Measurements from ENCODE around the gene NCK2.

Gene NCK2

DNA sequence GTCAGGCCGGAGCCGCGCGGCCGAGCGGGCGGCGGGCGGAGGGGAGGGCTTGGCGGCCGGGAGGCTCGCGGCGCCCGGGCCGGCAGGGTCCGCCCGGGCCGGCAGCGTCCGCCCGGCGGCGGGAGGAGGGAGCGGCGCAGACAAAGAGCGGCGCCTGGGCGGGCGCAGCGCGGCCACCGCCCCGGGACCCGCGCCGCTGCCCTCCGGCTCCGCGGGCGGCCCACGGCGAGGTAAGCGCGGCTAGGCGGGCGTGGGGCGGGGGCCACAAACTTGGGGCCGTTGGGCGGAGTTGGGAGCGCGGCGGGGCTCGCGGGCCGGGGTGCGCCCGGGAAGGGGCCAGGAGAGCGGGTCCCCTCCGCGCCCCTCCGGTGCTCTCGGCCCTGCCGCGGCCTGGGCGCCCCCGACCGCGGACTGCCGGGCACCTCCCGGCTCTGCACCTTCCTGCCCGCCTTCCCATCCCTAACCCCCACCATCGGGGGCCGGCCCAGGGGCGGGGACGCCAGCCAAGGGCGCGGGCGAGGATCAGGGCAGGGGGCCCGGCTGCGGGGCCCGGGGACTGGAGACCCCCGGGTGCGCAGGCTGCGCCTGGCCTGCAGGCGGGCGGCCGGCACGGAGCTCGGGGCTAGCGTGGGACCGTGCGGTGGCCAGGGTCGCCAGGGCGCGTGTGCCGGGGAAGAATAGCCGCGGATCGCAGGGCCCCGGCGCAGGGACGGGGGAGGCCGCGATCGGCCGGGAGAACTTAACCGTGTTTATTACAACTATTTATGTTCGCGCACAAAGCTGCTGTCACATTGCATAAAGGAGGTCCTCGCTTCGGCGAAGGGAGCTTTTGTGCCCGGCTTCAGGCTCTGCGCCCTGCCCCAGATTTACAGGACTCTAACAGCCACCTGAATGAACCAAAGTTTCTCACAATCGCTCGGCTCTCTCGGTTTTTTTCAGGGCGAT lies at the start of gene NCK2:
Gene NCK2 (plus strand): TSS at position 4 of the 945 bp plus-strand sequence. CDS start 110,152 bp downstream, outside the sequence.
- DNase-seq: peak; percentile 68

DNA sequence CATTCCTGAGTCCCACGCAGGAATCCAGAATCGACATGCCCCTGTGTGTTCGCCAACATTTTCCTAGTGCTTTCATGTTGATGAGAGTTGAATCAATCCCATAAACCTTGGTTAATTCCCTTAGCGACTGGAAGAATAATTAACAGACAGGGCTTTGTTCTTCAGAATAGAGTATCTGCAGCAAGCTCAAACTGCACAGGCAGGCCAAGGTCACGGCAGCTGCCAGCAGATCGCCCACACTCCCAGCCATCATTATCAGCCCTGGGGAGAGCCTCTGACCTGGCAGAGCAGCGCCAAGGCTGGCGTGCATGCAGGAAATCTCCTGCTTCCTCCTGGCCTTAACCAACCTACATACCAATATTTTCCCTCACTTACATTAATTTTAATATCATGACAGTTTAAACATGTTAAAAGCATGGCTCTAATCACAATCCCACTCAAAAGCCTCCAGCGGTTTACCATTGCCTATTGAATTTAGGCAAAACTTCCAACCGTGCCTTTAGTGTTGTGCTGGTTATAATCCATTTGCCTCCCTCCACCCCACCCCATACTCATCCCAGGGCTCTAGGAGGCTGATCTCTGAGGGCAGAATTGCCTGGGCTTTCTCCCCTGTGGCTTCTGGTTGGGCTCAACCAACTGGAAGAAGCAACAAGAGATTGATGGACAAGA lies 46.8 kb upstream of the NCK2 start:
- DNase-seq: no peak

DNA sequence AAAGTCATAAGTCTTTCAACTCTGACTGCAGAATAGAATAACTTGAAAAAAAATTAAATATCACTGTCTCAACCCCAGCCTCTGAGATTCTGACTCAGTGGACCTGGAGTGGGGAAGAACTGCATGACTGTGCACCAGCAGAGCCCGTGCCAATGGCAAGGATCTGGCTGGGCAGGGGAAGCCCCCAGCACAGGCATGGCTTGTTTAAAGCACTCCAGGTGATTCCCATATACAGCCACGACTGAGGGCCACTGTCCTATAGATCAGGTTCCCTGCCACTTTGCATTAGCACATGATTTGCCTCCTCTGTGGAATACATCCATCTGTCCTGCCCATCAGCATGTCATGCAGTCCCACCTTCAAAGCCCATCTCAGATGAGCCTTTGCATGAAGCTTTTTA lies 45.9 kb upstream of the NCK2 start:
- DNase-seq: no peak

DNA sequence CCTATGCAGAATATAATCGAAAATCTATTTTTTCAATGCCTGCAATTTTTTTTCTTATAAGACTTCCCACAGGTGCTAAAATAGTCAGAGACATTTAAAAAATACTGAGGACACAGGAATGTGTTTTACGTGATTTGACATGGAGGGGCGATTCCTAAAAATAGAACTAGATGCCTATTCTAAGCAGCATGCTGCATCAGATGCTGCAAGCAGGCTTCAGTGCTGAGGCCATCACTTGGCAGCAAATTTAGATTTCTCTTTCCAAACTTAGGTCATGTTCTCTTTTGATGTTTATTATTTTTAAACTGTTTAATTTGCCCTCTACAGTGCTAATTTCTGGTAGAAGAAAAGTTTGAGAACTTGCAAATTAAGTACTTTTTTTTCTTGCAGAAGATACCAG lies 43.7 kb upstream of the NCK2 start:
- DNase-seq: no peak

DNA sequence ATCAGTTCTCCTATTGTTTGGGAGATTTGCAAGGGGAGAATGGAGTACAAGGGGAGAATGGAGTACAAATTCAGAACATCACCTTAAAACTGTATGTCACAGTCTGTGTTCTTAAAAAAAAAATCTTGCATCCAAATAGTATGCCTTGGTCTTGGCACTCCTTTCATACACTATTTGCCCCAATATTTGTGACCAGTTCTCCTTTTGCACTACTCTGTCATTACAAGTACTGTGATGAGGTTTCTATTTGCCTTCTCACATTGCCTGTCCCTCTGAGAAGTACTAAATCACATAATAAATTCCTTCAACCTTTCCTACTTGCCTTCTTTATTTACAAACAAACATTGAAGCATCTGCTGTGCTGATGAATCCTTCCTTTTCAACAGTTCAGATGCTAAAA lies 36.0 kb upstream of the NCK2 start:
- DNase-seq: no peak

DNA sequence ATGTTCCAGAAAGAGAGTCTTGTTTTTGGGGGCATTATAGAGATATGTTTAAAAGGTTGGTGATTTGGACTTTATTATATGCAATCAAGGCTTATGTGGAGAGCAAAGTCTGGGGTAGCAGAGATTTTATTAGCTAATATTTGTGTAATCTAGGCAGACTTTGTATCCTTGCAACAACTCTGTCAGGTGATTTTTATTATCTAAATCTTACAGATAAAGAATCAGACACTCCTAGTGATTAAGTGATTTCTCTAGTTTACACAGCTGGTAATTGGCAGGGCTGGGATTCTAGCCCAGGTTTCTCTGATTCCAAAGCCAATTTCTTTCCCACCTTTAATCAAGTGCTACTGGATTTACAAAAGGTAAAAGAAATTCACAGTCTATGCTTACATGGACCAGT lies 33.3 kb upstream of the NCK2 start:
- DNase-seq: no peak

DNA sequence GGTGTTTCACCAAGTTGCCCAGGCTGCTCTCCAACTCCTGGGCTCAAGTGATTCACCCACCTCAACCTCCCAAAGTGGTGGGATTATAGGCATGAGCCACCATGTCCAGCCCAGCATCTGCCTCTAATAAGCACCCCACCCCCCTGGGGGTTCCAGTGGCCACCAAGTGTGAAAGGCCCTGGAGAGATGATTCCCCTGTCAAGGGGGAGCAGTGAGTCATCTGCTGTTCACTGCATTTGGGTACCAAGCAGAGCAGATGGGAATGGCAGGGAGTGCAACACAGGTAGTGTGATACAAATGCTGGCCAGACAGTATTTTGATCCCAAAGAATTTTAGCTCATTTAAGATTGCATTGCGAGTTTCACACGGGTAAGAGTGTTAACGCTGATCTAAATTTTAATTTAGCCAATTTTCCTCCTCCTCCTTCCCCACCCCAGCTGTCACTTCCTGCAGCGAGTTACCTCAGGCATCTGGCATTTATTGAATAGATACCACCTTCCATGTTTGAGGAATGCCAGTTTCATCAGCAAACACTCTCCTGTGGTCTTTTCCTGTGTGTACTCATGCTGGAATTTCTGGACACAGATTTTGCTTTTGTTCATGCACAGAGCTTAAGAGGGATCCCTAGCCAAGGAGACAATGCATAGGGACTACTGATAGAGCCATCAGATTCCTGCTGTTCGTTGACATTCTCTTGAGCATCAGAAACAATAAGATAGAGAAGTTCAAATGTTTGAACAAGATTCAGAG lies 32.4 kb upstream of the NCK2 start:
- no peak for DNase-seq

DNA sequence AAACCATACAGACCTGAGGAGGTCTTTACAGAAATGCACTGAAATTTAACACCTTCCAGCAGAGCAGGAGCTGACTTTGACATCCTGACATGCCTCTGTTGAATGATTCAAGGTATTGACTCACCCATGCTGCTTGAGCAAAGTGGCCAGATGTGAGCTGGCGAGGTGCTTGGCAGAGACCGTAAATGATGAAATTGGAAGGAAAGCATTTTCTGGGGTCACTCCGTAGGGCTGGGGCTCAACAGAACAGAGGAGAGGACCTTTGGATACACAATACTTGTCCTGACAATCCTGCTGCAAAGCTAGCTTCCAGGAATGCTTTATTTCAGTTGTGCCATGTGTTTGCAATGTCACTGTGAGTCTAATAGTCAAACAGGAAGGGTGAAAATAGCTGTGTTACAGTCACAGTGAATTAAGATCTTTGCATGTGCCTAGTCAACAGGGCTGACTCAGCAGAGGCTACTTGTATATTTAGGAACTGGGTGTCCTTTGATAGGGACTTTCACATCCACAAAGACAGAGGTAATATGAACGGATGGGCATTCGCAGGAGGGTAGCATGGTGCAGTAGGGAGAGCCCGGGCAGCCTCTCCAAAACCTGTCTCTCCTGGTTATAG lies 31.6 kb upstream of the NCK2 start:
- no peak for DNase-seq

DNA sequence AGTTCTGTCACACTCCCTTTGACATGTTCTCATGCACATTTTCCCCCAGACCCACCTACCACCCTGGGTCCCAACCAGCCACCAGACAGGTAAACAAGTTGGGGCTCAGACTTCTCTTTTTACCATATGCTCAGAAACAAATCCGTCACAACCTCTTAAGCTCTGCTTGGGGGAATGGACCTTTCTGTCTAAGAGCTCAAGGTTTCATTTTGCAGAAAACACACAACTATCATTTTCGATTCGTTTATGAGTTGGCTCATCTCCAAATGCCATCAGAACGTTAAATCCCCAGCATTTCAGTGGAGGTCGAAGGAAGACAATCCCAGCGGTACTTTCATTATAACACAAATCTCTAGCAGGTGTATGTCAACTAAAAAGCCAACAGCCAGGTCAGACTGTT lies 30.6 kb upstream of the NCK2 start:
- DNase-seq: no peak

DNA sequence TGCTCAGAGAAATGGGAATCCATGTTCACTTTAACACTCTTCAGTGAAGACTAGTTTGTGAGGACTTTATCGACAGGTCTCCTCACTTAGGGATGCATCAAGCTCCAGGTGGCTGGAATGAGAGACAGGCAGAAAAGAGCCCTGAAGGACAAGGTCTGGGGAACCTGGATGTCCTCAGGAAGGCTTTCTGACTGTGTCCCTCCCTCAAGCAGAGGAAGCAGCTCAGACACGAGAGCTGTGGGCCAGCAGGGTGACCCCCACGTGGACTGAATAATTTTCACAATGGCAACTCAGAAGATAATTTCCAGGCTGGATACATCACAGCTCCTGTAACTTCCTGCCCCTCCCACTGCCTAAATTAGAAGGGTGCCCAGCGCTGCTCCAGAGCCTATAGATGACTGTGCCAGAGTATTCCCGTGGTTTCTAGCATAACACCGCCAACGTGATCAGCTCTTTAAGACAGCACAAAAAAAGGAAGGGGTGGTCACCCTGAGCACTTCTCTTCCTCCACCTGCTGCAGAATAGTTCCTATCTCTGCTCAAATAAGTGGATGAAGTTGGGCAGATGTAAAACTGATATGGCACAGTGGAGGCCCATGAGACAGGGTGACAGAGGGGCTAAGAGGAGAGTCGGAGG lies 25.7 kb upstream of the NCK2 start:
- DNase-seq: no peak

DNA sequence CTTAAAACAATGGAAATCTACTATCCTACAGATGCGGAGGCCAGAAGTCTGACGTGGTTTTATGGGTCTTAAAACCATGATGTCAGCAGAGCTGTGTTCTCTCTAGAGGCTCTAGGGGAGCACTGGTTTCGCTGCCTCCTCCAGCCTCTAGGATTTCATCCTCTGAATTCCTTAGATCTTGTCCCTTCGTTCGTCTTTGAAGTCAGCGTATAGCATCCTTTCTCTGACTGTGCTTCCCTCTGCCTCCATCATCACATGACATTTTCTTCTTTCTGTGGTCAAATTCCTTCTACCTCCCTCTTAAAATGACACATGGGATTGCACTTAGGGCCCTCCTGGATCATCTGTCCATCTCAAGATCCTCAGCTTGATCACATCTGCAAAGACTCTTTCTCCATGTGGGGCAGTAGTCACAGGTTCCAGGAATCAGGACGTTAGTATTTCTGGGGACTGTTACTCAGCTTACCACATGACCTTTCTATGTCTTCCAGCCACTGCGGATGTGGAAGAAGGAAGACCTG lies 22.7 kb upstream of the NCK2 start:
- DNase-seq: no peak

DNA sequence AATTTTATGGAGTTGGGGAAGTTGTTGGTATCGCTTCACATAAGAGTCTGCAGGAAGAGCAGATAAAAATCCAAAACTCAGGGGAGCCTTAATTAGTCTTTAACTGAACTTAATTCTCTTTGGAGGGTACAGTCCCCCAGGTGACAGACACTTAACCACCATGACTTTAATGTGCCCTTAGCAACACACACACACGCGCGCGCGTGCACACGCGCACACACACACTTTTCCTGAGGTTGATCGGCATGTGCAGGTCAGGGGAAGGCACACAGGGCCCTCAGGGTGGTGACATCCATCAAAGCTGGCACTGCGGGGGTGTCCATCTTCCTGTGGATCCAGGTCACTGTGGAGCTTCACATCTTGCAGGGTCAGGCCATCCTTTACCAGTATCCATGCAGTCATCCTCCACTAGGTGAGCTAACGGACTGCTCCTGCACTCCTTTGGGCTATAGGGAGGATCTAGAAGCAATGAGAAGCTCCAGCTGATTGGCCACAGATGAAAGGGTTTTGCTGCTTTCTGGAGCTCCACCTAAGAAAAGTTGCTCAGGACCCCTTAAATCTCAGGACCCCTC lies 21.9 kb upstream of the NCK2 start:
- DNase-seq: no peak

DNA sequence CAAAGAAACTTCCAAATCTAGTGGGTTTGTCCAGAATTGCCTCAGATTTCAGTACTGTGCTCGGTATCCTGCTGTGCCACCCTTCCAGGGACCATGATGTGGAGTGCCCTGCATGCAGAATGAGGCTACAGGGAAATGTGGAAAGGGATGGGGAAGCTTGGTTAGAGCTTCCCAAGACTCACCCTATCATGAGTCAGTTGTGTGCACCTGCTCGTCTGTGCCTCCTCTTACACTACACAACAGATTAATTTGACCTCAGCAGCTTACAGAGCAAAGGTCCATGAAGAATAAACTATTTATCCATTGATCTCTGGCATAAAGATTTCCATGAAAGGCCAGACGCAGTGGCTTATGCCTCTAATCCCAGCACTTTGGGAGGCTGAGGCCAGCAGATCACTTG lies 21.3 kb upstream of the NCK2 start:
- no peak for DNase-seq

DNA sequence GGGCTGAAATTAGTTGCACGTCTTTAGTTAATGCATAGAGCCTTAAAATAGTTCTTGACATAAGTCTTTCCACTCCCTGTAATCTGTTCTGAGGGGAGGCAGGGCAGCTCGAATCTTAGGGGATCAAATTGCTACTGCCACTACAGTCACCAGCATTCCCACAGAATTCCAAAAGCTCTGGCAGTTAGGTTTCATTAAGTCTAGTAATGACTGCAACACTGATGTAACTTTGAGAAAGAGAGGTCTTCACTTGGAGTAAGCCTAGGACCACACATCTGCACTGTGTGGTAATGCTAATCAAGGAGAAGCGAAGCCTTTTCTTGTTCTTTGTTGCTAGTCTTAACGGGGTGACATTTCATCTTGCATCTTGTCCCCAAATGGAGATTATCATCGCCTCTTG lies 19.3 kb upstream of the NCK2 start:
- no peak for DNase-seq

DNA sequence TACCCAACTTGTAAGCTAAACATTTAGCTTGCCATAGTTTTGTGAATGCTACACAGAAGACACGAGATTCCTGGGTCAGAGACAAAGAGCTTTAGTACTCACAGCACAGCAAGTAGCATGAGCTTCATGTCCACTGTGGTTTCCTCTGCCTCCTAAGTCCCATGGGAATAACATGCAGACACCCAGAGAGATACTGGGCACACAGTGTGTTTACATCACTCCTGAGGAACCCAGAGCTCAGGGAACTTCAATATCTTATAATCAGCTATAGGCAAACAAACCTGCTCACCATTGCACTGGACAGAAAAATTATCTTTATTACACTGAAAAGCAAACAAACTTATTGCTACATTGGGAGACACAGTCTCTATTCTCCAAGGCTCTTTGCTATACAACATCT lies 14.5 kb upstream of the NCK2 start:
- no peak for DNase-seq

DNA sequence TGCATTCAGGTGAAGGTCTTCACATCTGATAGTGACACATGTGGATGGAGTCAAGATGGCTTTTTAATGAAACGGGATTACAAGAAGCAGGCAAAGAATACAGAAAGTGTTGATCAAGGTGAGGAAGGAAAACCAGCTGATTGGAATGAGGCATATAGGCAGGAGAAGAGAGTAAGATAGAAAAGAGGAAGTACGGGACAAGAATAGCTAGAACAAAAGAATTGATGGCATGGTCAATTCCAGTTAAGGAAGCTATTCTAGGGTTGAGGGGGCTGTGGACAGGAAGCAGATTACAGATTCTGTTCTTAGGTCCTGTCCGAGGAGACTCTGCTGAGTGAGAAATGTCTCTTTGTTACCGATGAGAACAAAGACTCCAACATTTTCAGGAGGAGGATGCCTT lies 13.2 kb upstream of the NCK2 start:
- DNase-seq: peak; percentile 65

DNA sequence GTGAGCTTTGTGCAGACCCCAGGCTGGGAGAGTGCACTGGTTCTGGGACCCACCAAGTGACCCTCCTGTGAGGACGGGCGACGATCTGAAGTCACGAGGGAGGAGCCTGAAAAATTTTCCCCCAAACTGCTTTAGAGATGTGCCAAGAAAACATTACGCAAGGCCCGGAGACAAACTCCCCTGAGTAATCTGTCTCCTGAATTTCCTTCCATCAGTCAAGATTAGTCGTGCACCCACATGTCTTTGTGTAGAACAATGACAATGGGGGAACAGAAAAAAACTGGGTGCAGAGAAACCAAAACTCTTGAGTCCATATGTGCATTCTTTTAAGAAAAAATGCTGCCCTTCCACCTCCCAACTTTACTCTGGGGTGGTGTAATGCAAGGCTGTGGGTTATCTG lies 12.6 kb upstream of the NCK2 start:
- no peak for DNase-seq

DNA sequence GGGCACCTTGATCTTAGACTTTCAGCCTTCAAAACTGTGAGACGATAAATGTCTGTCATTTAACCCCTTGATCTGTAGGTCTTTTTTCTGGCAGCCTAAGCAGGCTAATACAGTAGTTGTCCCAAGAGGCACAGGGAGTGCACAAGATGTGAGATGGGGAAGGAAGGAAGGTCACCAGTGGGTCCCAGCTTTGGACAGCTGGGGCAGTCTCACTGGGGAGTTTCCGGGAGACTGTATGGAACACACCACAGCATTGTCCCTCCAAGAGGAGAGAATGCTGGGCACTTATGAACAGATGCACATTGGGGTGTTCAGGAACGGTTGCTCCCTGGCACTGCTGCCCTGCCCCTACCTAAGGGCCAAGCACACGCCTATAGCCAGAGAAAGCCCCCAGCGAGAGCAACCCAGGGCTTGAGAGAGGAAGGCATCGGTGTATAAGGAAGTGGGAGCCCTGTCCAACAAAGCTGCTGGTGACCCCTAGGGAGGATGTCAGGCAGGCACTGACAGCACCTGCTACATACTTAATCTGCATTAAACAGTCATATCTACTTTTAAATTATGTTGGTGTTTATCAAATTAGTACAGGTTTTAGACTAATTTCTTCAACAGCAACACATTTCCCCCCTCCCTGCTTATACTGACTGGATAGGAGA lies 11.6 kb upstream of the NCK2 start:
- peak; percentile 21 for DNase-seq

DNA sequence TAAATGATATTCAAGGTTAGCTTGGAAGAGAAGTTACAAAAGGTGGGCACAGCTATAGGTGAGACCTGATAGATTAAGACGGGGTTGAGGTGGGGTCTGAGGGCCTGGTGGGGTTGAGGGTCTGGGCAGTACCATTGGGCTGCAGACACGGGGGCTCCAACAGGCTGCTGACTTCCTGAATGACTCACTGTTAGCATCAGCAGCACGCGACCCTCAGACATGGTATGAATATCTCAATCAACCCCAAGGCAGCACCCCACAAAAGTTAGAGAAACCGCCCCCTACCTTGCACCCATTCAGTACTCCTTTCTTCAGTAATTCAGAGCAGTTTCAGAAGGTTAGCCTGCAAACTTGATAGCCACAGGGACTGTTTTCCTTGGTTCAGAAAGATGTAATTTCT lies 10.8 kb upstream of the NCK2 start:
- DNase-seq: no peak

DNA sequence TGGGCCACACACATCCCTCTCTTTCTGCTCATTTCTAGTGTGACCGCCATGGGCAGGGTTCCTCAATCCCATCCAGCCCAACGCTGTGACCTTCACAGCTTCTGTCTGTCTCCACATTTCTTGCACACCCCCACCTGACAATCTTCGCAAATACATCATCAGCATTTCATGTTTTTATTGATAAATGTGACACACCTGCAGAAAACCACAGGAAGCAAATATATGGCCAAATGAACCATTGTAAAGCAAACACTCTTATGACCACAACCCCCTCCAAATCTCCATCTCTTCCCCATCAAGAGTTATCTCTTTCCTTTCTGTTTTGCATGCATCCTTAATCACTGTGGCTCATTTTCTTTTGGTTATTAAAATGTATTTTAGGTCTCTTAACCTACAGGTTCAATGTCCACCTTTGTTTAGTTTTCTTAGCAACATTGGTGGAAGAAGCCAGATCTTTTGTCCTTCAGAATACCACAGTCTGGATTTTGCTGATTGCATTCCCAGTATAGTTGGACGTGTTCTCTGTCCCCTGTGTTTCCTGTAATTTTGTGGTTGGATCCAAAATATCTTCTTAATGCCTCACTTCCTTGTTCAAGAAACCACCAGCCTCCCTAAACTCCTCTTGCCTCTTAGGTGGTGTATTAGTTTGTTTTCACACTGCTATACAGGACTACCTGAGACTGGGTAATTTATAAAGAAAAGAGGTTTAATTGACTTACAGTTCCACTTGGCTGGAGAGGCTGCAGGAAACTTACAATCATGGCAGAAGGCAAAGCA lies 9.8 kb upstream of the NCK2 start:
- DNase-seq: peak; percentile 17

DNA sequence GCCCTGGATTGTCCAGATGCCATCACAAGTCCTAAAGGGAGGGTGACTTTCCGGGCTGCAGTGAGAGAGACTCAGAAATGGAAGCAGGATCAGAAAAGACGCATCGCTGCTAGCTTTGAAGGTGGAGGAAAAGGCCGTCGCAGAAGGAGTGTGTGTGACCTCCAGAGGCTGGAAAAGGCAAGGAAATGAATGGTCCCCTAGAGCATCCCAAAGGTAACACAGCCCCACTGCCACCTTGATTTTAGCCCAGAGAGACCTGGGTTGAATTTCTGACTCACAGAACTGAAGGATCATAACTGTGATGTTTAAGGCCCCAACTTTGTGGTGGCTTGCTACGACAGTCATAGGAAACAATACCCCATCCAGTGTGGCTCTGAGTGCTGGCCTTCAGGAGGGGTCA lies 8.6 kb upstream of the NCK2 start:
- DNase-seq: no peak
